Loucy (cell line): ENCODE data around the gene OR52N5.

Experiments used
- H2AFZ ChIP-seq: fragments of 200-600 bp; sonication (generic); 2 replicates; pipeline ENCODE4 v1.6.0; 2016; ENCODE audit warnings: antibody characterized with exemption, mild to moderate bottlenecking, low read length, moderate library complexity
- H3F3A ChIP-seq: fragments of 200-600 bp; 2 replicates; pipeline ENCODE4 v1.6.0; 2016; ENCODE audit warnings: antibody characterized with exemption, low read depth, mild to moderate bottlenecking
- H3K27me3 ChIP-seq: fragments of 200-600 bp; sonication (generic); 2 replicates; pipeline ENCODE4 v1.6.1; 2014; ENCODE audit warnings: low read length, mild to moderate bottlenecking; ENCODE audit not compliant: insufficient read depth, poor library complexity, severe bottlenecking
- H3K36me3 ChIP-seq: fragments of 200-600 bp; sonication (generic); 2 replicates; pipeline ENCODE4 v1.6.1; 2016; ENCODE audit warnings: low read length; ENCODE audit not compliant: insufficient read depth
- H3K4me1 ChIP-seq: fragments of 200-600 bp; sonication (generic); 2 replicates; pipeline ENCODE4 v1.5.1; 2014; ENCODE audit warnings: low read length, mild to moderate bottlenecking; ENCODE audit not compliant: insufficient read depth, poor library complexity, severe bottlenecking
- H3K4me2 ChIP-seq: fragments of 200-600 bp; sonication (generic); 2 replicates; pipeline ENCODE4 v1.6.0; 2014; ENCODE audit warnings: antibody characterized with exemption, low read length, low read depth, mild to moderate bottlenecking; ENCODE audit not compliant: poor library complexity, severe bottlenecking
- H3K4me3 ChIP-seq: fragments of 200-600 bp; sonication (generic); 2 replicates; pipeline ENCODE4 v1.5.1; 2014; ENCODE audit warnings: low read length, mild to moderate bottlenecking, mixed read lengths; ENCODE audit not compliant: poor library complexity, severe bottlenecking
- H3K79me2 ChIP-seq: fragments of 200-600 bp; sonication (generic); 2 replicates; pipeline ENCODE4 v1.6.1; 2014; ENCODE audit warnings: low read length; ENCODE audit not compliant: insufficient read depth
- H3K9ac ChIP-seq: fragments of 200-600 bp; sonication (generic); 2 replicates; pipeline ENCODE4 v1.6.0; 2014; ENCODE audit warnings: mild to moderate bottlenecking, low read depth, low read length, moderate library complexity; ENCODE audit not compliant: poor library complexity, severe bottlenecking
- H3K9me2 ChIP-seq: fragments of 200-600 bp; sonication (generic); replicated peaks from 2 replicates; pipeline ENCODE4 v1.6.1; 2016; ENCODE audit warnings: low read depth, low read length, mixed read lengths
- H3K9me3 ChIP-seq: fragments of 200-600 bp; sonication (generic); 2 replicates; pipeline ENCODE4 v1.6.1; 2014; ENCODE audit warnings: mild to moderate bottlenecking, antibody characterized with exemption, low read length, low read depth; ENCODE audit not compliant: insufficient read depth
- H4K20me1 ChIP-seq: fragments of 200-600 bp; sonication (generic); 2 replicates; pipeline ENCODE4 v1.6.0; 2014; ENCODE audit warnings: antibody characterized with exemption, low read length, mild to moderate bottlenecking; ENCODE audit not compliant: insufficient read depth, poor library complexity, severe bottlenecking
- CTCF ChIP-seq: fragments of 200-600 bp; sonication (generic); conservative IDR thresholded peaks from 2 replicates; pipeline ENCODE4 v1.5.1; 2014; ENCODE audit warnings: mild to moderate bottlenecking, antibody characterized with exemption, low read length
- EZH2phosphoT487 ChIP-seq: fragments of 200-600 bp; IDR thresholded peaks from 2 replicates; pipeline ENCODE4 v1.6.1; 2018; ENCODE audit warnings: antibody characterized with exemption, mild to moderate bottlenecking, moderate library complexity, borderline replicate concordance

OR52N5 gene

GRCh38 chr11:5749836-5750235 lies 33.3 kb downstream of the OR52N5 start:
- H3K4me2 ChIP-seq = no peak overlapping the region
- H2AFZ ChIP-seq = no peak overlapping the region
- H3K4me1 ChIP-seq = no peaks in the 10 kb centered on the region
- no peaks in the 10 kb centered on the region for H4K20me1 ChIP-seq
- no peaks in the 10 kb centered on the region for H3K36me3 ChIP-seq
- no peak overlapping the region for H3K4me3 ChIP-seq
- H3K9ac ChIP-seq = no peak overlapping the region
- no peaks in the 10 kb centered on the region for H3K27me3 ChIP-seq
- TF ChIP-seq CTCF (no peak), EZH2phosphoT487 (no peak)
- H3K9me2 ChIP-seq = no peaks in the 10 kb centered on the region
- H3K9me3 ChIP-seq = no peaks in the 10 kb centered on the region
- no peaks in the 10 kb centered on the region for H3F3A ChIP-seq
- no peaks in the 10 kb centered on the region for H3K79me2 ChIP-seq

- no peak overlapping the region for H3K4me2 ChIP-seq
- TF ChIP-seq CTCF = no peak
- TF ChIP-seq EZH2phosphoT487 = no peak
- H3K27me3 ChIP-seq = no peaks in the 10 kb centered on the region
Observed at GRCh38 chr11:5746614-5747013, 36.5 kb downstream of the OR52N5 start.

GRCh38 chr11:5738431-5738830 lies 44.7 kb downstream of the OR52N5 start:
- Histone ChIP-seq H3K36me3 (no peaks in the 10 kb centered on the region), H3K4me3 (no peak overlapping the region), H3K9me2 (no peaks in the 10 kb centered on the region), H3K27me3 (no peaks in the 10 kb centered on the region), H3K9ac (no peak overlapping the region), H3F3A (no peaks in the 10 kb centered on the region), H4K20me1 (no peaks in the 10 kb centered on the region), H3K4me2 (no peak overlapping the region), H3K9me3 (no peaks in the 10 kb centered on the region), H3K4me1 (no peaks in the 10 kb centered on the region), H2AFZ (no peak overlapping the region), H3K79me2 (no peaks in the 10 kb centered on the region)
- TF ChIP-seq EZH2phosphoT487 = no peak
- TF ChIP-seq CTCF = no peak

More at GRCh38 chr11:5746614-5747013, 36.5 kb downstream of the OR52N5 start:
- H3K4me1 ChIP-seq = no peaks in the 10 kb centered on the region
- no peaks in the 10 kb centered on the region for H3K9me3 ChIP-seq
- H4K20me1 ChIP-seq = no peaks in the 10 kb centered on the region
- no peaks in the 10 kb centered on the region for H3K36me3 ChIP-seq
- H3K9me2 ChIP-seq = no peaks in the 10 kb centered on the region
- H3K9ac ChIP-seq = no peak overlapping the region
- H3K4me3 ChIP-seq = no peak overlapping the region
- no peaks in the 10 kb centered on the region for H3K79me2 ChIP-seq
- H2AFZ ChIP-seq = no peak overlapping the region
- no peaks in the 10 kb centered on the region for H3F3A ChIP-seq
